Measurements from ENCODE around the gene CLTA. TPM values are rescaled to one million over a fixed set of nuclear protein-coding genes. Genes with fewer than 3 reads are reported as not detected.
A peak's percentile ranks its signal among the peaks of the same experiment; 100 is the strongest.

CLTA gene
- total RNA-seq, 1 donor: 239 TPM

- no peak for DNase-seq (ENCODE audit: low read depth)
- no peak for TF ChIP-seq CTCF (IDR thresholded peaks at IDR 0.05; ENCODE audit: insufficient read depth, low read length)
- H3K4me3 ChIP-seq (ENCODE audit: low read depth, low read length): peak overlapping the region; percentile 92
Observed at GRCh38 chr9:36189976-36190375, 745 bp upstream of the CLTA start.

- TF ChIP-seq CTCF (IDR thresholded peaks at IDR 0.05; ENCODE audit: insufficient read depth, low read length): no peak
- DNase-seq (ENCODE audit: low read depth): peak; percentile 28
Observed at GRCh38 chr9:36191290-36191645, 547 bp downstream of the CLTA start.

DNA sequence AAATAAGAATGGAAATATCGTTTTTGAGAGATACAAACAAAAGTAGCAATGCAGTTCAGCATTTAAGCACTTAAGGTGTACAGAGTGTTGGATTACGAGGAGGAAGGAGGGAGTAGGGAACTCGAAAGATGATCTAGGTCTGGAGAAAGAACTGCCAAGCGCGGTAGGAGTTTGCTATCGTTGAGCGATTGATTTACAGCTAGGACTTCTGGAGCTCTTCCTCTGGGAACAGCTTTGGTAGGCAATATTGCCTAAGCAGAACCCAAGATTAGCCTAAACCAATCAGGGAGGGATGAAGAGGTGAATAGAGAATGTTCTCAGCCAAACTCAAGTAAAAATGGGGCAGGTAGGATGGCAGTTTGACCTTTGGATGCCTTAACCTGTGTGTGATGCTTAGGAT, 965 bp downstream of the CLTA start:
- no peak for TF ChIP-seq CTCF (IDR thresholded peaks at IDR 0.05; ENCODE audit: insufficient read depth, low read length)
- DNase-seq (ENCODE audit: low read depth): peak; percentile 15
- peak overlapping the region; percentile 92 for H3K4me3 ChIP-seq (ENCODE audit: low read depth, low read length)

More at GRCh38 chr9:36191290-36191645, 547 bp downstream of the CLTA start:
- H3K4me3 ChIP-seq (ENCODE audit: low read depth, low read length): peak overlapping the region; percentile 92

GRCh38 chr9:36192196-36192595, 1.5 kb downstream of the CLTA start:
- peak; percentile 13 for DNase-seq (ENCODE audit: low read depth)
- TF ChIP-seq CTCF (IDR thresholded peaks at IDR 0.05; ENCODE audit: insufficient read depth, low read length): no peak
- H3K4me3 ChIP-seq (ENCODE audit: low read depth, low read length): peak overlapping the region; percentile 92

DNA sequence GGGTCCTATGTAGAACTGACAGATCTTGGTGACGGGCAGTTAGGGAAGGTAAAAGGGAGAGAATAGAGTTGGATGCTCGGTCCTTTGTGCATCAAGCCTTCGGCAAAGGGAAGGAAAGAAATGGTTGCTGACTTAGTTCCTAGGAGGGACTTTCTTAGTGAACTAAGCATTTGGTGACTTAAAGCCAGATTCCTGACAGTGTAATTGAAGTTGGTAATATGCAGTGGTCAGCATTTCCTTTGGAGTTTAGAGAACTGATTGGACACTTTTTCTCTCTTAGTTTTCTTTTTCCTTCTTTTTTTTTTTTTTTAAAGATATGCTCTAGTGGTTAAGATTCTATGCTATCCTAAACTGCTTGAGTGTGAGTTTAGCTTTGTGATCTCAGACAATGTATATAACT, 2.3 kb downstream of the CLTA start:
- peak; percentile 22 for DNase-seq (ENCODE audit: low read depth)
- TF ChIP-seq CTCF (IDR thresholded peaks at IDR 0.05; ENCODE audit: insufficient read depth, low read length): no peak
- H3K4me3 ChIP-seq (ENCODE audit: low read depth, low read length): peak overlapping the region; percentile 92

- peak; percentile 46 for DNase-seq (ENCODE audit: low read depth)
- peak overlapping the region; percentile 45 for H3K4me3 ChIP-seq (ENCODE audit: low read depth, low read length)
- TF ChIP-seq CTCF (IDR thresholded peaks at IDR 0.05; ENCODE audit: insufficient read depth, low read length): no peak
Observed at GRCh38 chr9:36194326-36195000, 3.7 kb downstream of the CLTA start.

All from fibroblast of the aortic adventitia (primary cell).